Gastrocnemius medialis (tissue), 4 donors: Measurements from ENCODE around the gene DDI1.

Experiments
- POLR2A ChIP-seq, 2 donors: fragments of 450-650 bp; IDR thresholded peaks; one replicate each; pipeline ENCODE4 v1.6.1; 2017; ENCODE audit warnings: antibody characterized with exemption in 2 of 2, mild to moderate bottlenecking in 2 of 2, moderate library complexity in 2 of 2
- TF ChIP-seq, protein P1 (sequence below), 5 experiments: fragments of 450-650 bp in 3 of 5; fragments of 200-600 bp in 2 of 5; sonication (generic) in 2 of 5; IDR thresholded peaks in 4 of 5; conservative IDR thresholded peaks in 1 of 5; 1 replicate in 4 of 5; 2 replicates in 1 of 5; pipeline ENCODE4 v1.5.1; 2016 to 2019; ENCODE audit warnings: antibody characterized with exemption in 5 of 5, mild to moderate bottlenecking in 3 of 5, moderate library complexity in 3 of 5

- TF ChIP-seq, protein P1, sequence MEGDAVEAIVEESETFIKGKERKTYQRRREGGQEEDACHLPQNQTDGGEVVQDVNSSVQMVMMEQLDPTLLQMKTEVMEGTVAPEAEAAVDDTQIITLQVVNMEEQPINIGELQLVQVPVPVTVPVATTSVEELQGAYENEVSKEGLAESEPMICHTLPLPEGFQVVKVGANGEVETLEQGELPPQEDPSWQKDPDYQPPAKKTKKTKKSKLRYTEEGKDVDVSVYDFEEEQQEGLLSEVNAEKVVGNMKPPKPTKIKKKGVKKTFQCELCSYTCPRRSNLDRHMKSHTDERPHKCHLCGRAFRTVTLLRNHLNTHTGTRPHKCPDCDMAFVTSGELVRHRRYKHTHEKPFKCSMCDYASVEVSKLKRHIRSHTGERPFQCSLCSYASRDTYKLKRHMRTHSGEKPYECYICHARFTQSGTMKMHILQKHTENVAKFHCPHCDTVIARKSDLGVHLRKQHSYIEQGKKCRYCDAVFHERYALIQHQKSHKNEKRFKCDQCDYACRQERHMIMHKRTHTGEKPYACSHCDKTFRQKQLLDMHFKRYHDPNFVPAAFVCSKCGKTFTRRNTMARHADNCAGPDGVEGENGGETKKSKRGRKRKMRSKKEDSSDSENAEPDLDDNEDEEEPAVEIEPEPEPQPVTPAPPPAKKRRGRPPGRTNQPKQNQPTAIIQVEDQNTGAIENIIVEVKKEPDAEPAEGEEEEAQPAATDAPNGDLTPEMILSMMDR (IDR thresholded peaks at IDR 0.05 in 4 of 5, conservative IDR thresholded peaks at IDR 0.05 in 1 of 5), result no peak
- no peak for TF ChIP-seq POLR2A (IDR thresholded peaks at IDR 0.05)
These were observed 11.9 kb upstream of the DDI1 start for GRCh38 chr11:104024572-104024971.
